ENCODE measurements around the gene TICAM1.
"Not testable (repeated sequence)": the region's sequence is repeated elsewhere in the genome, so short reads cannot be mapped to it uniquely, and the experiment has no call there.

TICAM1 gene

DNA sequence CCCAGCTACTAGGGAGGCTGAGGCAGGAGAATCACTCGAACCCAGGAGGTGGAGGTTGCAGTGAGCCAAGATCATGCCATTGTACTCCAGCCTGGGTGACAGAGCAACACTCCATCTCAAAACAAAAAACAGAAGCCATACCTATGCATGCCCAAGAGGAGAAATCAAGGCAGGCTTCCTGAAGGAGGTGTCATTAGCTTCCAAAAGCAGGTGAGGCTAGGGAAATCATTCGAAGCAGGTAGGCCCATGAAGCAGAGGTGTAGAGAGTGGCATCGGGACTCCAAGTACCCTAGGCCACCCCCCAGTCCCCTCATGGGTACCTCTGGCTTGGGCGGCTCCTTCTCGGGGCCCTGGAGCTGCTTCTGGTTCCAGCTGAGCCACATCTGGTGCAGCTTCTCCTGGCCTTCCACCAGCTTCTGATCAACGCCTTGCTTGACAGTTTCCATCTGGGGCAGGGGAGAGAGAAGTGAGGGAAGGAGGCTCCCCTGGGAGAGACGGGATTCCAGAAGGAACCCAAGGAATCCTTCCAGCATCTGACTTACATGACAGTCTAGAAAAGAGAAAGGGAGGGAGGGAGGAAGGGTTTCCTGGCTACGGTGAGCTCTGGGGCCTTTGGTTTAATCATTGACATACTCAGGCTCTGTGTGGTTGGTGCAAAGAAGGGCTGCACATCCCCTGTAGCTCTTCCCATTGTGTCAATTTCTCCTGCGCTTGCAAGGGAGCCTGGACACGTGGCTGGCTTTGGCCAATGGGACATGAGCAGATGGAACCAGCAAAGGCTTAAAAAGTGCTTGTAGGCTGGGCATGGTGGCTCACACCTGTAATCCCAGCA, 13.1 kb upstream of the TICAM1 start:
- DNase-seq, result no peak

DNA sequence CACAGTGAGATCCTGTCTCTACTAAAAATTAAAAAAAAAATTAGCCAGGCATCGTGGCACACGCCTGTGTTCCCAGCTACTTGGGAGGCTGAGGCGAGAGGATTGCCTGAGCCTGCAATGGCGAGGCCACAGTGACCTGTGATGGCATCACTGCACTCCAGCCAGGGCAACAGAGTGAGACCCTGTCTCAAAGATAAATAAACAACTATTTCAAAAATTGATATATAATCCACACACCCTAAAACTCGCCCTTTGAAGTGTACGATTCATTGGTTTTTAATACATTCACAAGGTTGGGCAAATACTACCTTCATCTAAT, 12.1 kb upstream of the TICAM1 start:
- DNase-seq, result no peak

DNA sequence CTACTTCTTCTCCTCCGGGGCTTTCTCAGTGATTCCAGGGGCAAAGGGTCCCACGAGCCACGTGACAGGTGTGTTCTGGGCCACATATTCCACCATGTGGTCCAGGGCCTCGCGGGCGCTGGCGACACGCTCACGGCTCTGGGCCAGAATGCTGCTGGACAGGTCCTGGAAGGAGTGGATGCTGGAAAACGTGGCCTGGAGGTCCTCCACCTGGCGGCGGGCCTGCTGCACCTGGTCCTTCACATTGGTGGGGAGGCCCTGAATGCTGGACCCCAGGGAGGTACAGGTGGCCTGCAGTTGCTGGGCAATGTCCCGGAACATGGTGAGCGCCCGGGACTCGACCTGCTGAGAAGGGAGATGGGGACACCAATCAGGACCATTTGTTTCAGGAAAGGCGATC, 7.7 kb upstream of the TICAM1 start:
- no peak for DNase-seq

DNA sequence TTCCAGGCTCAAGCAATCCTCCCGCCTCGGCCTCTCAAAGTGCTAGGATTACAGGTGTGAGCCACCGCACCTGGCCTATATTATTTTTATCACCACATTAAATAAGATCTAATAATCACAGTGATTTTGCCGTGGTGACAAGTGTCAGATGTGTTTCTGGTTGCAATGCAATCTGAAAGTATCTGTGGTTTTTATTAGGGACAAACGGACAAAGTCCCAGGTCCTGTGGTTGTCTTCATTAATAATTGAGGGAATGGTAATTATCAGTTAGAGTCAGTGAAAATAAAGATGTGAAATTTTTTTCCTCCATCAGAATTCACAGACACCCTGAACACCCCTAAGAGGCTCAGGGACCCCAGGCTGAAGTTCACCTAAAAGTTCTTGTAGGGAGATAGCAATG, 1.3 kb upstream of the TICAM1 start:
- DNase-seq, result no peak

DNA sequence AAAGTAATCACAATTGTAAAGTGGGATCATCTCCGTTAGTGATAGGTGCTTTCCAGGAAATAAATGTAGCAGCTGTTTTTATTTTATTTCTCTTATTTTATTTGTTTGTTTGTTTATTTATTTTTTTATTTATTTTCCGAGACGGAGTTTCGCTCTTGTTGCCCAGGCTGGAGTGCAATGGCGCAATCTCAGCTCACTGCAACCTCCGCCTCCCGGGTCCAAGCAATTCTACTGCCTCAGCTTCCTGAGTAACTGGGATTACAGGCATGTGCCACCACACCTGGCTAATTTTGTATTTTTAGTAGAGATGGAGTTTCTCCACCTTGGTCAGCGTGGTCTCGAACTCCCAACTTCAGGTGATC, 448 bp upstream of the TICAM1 start:
- DNase-seq, result not testable (repeated sequence)

DNA sequence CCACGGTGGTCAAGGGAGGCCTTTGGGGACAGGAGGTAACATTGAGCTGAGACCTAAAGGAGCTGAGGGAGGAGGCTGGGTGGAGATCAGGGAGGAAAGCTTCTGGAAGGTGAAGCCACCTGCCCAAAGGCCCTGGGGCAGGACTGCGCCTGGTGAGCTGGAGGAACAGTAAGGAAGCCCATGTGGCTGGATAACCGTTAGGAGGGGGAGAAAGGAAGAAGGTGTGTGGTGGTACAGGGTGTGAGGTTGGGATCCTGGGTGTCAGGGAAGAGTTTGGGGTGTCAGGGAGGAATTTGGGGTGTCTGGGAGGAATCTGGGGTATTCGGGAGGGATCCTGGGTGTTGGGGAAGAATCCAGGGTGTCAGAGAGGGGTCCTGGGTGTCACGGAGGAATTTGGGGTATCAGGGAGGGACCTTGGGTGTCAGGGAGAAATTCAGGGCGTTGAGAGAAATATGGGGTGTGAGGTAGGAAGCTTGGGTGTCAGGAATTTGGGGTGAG, 695 bp downstream of the TICAM1 start:
- no peak for DNase-seq

DNA sequence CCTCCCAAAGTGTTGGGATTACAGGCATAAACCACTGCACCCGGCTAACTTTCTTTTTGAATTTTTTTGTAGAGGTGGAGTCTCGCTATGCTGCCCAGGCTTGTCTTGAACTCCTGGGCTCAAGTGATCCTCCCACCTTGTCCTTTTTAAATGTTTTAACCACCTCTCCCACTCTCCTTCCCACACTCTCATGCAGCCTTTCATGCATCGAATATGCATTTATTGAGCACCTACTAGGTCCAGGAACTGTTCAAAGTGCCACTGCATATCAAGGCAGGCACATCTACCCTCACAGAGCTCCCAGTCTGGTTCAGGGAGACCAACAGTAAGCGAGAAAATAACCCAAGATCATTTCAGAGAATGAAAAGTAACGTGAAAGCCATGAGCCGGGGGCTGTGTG, 1.2 kb downstream of the TICAM1 start:
- DNase-seq, result no peak

DNA sequence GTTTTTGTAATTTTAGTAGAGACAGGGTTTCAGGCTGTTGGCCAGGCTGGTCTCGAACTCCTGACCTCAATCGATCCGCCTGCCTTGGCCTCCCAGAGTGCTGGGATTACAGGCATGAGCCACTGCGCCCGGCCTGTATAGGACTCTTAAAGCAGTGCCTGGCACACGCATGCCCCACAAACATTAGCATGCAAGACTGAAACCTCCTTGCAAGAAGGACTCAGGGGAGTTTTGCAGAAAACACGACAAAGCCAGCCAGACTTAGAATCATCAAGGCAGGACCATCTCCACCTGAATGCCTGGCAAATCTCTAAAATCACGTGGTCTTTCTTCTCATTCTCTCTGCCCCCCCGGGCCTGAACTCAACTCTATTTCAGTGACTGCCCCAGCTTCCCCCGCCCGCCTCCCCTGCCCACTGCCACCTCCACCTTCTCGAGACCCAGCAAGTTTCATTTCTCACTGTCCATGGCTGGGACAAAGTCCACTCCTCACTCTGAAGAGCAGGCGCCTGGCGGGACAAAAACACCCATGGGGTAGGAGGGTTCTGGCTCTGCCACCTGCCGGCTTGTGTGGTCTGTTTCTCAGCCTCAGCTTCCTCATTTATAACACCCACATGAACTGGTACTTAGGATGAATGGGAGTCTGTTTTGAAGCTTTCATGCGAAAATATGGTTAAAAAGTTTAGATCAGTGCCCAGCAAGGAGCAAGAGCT, 2.4 kb downstream of the TICAM1 start:
- DNase-seq, result no peak

DNA sequence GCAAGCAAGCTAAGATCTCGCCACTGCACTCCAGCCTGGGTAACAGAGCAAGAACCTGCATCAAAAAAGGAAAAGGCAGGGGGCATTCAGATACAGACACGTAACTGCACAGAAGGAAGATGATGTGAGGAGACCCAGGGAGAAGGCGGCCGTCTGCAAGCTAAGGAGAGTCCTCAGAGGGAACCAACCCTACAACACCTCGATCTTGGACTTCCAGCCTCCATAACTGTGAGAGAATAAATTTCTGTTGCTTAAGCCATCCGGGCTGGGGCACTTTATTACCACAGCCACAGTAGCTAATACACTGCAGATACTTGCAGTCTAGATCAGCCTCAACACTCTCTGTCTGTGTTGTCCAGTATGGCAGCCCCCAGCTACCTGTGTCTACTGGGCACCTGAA, 7.9 kb downstream of the TICAM1 start:
- DNase-seq, result no peak

DNA sequence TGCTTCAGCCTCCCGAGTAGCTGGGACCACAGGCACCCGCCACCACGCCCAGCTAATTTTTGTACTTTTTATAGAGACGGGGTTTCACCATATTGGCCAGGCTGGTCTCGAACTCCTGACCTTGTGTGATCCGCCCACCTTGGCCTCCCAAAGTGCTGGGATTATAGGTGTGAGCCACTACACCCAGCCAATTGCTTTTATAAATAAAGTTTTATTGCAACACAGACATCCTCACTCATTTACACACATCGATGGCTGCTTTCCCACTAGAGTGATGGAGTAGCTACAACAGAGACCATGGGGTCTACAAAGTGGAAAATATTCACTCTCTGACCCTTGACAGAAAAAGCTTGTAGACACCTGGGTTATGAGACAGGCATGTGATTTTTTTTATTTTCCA, 9.2 kb downstream of the TICAM1 start:
- DNase-seq, result not testable (repeated sequence)

DNA sequence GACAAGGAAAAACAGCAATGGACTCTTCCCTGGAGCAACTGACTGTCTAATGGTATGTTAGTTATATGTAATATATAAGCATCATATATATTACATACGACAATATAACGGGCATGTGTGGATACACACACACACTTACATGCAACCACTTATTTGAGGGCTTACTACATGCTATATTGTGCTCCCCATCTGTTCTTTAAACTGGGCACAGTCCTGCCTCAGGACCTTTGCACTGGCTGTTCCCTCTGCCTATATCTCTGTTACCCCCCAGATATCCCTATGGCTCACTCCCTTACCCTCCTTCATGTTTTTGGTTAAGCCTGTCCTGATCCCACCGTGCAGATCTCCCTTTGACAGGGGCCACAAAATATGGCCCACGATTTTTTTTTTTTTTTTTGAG, 10.2 kb downstream of the TICAM1 start:
- DNase-seq, result no peak

DNA sequence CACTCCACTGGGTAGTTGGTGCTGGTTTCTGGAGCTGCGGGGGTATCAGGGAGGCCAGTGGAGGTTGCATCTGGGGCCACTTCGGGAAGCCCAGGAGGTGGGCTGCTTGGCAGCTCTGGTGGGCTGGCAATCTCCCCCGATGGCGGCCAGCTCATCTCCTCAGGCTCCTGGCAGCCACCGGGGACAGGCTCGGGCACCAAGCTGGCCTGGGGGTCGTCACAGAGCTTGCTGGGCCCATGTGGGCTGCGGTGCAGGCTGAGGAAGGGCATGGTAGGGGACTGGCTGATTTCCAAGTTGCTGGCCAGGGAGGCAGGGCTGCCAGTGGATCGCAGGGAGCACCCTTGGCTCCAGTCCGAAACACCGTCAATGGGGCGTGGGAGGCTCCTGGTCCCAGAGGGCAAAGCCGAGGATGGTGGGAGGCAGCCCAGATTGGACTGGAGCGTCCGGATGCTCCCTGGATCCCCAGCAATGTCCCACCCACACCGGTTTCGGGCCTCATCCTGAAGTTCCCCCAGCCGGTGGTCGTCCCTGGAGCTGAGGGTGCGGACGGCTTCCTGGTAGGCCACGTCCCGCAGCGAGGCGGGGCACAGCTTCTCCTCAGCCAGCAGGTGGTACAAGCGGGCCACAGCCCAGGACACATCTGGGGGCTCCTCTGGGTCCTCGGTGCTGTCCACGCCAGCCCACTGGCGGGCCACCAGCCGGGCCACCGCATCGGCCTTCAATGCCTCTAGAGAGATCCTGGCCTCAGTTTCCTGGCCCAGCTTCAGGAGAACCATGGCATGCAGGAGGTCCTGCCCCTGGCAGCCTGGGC, 13.8 kb downstream of the TICAM1 start:
- no peak for DNase-seq

DNA sequence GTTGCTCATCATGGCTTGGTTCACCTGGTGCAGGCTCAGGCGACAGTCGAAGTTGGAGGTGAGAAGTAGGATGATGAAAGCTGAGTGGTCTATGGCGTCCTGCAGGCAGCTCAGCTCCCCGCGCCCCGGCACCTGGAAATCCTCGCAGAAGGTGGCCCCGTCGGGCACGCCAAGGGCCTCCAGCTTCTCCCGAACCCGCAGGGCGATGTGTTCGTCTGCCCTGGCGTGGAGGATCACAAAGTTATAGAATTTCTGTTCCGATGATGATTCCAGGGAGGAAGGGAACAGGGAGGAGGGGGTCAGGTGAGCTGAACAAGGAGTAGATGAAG, 14.6 kb downstream of the TICAM1 start:
- DNase-seq, result no peak

DNA sequence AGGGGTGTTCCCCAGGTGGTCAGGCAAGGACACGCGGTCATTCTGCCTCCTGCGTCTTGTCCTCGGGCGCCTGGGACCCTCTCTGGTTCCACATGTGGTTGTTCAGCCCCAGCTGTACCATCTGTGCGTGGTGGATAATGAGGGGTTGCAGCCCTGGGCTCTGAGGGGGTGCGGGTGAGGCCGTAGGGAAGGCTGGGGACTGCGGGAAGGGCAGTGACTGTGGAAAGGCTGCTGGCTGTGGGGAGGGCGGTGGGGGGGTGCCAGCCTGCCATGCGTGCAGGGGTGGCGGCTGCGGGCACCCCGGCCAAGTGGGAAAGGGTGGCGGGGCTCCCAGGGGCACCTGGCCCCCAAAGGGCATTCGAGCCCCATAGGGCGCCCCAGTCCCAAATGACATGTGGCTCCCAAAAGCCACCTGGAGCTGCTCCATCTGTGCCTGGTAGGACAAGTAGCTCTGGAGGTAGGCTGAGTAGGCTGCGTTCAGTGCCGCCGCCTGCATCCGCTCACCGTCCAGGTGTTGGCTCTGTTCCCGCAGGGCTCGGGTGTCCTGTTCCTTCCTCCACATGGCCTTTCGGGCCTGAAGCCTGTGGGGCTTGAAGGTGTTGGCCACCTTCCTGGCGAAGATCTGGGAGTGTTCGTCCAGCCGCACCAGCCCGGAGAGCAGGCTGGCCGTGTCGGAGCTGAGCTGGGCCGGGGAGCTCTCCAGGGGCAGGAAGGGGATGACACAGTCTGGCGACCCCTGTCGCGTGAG, 15.1 kb downstream of the TICAM1 start:
- no peak for DNase-seq

DNA sequence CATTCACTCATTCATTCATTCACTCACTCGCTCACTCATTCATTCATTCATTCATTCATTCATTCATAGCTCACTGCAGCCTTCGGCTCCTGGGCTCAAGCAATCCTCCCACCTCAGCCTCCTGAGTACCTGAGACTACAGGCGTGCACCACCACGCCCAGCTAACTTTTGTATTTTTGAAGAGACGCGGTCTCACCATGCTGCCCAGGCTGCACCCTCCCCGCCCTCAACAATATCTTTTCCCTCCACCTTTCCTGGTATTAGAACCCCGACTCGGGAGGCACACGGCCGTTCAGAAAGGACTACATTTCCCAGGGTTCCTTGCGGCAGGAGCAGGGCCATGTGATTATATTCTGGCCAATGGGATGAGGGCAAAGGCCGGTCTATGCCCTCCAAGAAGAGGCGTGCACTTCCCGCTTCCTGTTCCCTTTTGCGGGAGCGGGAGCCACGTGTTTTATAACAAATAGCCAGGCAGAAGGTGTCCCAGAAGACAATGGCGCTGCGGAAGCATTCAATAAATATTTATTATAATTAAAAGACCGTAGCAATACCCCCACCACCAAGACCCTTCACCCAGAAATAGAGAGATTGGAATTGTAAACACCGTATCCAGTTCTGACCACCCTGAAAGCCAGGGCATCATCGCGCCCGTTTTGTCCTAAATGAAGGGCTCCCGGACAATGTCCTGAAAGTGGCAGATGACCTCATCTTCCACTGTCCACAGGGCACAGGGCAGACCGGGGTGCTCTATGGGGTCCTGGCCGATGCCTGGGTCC, 15.9 kb downstream of the TICAM1 start:
- DNase-seq, result peak; percentile 92 to 97

DNA sequence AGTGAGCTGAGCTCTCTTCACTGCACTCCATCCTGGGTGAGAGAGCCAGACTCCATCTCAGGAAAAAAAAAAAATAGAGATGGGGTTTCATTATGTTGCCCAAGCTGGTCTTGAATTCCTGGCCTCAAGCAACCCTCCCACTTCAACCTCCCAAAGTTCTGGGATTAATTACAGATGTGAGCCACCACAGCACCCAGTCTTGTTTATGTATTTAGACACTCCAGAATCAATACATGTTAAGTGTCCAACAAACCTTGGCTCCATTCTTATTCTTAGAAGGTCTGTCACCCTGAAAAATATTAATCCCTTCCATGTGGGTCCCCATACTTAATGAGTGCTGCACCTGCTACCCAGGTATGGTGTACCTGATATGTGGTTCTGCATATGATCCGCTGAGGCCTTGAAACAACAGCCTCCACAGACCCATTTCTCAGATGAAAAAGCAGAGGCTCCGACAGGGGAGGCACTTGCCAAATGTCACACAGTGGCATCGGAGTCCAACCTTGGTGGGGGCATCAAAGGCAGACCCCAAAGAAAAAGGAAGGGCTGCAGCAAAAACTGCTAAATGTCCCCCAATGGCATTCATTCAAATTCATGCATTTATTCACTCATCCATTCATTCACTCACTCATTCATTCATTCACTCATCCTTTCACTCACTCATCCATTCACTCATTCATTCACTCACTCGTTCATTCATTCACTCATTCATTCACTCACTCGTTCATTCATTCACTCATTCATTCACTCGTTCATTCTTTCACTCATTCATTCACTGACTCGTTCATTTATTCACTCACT, 16.7 kb downstream of the TICAM1 start:
- DNase-seq, result no peak

DNA sequence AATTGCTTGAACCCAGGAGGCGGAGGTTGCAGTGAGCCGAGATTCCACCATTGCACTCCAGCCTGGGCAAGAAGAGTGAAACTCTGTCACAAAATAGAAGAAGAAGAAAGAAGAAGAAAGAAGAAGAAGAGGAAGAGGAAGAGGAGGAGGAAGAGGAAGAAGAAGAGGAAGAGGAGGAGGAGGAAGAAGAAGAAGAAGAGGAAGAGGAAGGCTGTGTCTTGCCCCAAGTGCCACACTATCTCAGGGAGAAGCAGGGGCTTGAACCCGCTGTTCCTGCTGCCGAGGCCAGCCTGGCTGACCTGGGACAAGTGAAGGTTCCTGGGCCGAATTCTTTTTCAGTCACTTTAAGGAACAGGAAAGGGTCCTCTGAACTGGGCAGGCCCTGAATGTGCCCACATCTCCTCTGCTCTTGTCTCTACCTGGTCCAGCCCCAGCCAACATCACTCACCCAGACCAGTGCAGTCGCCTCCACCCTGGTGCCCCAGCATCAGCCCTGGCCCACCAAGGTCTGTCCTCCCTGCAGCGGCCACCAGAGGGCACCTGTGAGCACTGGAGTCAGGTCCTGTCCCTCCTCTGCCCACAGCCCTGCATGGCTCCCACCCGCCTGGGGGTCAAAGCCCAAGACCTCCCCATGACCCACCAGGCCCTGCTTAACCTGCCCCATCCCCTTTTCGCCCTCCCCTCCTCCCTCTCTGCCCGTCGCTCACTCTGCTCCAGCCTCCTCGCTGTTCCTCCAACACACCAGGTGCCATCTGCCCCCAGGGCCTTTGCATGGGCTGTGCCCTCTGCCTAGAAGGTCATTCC, 20.0 kb downstream of the TICAM1 start:
- peak; percentile 45 to 63 for DNase-seq

DNA sequence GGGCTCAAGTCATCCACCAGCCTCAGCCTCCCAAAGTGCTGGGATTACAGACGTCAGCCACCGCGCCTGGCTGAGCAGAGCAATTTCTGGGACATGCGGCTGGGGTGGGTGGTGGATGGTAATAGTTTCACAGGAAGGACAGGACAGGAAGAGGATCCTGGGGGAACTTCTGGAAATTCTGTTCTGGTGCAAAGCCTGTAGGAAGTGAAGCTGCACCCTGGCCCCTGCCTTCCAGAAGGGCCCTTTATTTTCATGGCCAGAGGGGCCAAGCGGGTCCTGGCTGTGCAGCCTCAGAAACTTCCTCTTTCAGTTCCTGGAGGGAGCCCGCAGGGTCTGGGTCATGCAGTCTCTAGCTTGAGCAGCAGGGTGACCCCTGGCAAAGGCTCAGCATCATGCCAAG, 24.3 kb downstream of the TICAM1 start:
- no peak for DNase-seq

DNA sequence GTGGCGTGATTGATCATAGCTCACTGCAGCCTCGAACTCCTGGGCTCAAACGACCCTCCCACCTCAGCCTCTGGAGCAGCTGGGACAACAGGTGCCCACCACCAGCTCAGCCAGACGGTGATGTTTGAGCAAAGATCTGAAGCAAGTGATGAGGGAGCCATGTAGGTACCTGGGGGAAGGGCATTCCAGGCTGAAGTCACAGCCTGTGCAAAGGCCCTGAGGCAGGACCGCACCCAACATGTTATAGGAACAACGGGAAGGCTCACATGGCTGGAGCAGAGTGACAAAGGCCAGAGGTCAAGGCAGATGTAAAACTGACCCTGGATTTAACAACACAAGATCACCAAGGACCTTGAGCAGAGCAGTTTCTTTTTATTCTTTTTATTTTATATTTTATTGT, 25.1 kb downstream of the TICAM1 start:
- no peak for DNase-seq

DNA sequence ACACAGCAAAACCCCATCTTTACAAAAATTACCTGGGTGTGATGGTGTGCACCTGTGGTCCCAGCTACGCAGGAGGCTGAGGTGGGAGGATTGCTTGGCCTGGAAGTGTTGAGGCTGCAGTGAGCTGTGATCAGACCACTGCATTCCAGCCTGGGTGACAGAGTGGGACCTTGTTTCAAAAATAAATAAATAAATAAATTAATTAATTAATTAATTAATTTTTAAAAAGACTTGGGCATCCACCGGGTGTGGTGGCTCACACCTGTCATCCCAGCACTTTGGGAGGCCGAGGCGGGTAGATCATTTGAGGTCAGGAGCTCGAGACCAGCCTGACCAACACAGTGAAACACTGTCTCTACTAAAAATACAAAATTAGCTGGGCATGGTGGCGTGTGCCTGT, 26.4 kb downstream of the TICAM1 start:
- DNase-seq, result not testable (repeated sequence)

All from SHP77 (cell line).